GM18868 (cell line): ENCODE data around the gene ENG.

ENCODE experiments used
- ATAC-seq: cut with Tn5 transposase; IDR thresholded peaks from one replicate; pipeline ENCODE4 v1.9.1; 2021; ENCODE audit warnings: mild to moderate bottlenecking, moderate library complexity; ENCODE audit not compliant: unreplicated experiment

ENG gene

DNA sequence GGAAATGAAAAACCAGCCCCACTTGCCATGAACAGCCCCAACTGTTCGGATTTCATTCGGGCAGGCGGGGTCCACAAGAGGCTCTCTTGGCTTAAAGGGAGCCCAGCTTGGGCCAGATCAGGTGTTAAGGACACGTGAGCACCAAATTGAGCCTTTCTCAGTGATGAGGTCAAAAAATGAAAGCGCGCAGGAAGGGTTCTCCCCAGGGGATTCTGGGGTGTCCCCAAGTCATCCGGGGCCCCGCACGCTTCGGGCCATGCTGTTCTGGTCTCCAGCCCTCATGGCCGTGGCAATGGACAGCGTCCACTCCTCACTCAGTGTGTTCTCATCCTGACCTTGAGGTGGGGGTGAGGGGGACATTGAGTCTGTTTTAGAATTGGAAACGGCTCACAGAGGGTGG, 12.1 kb upstream of the ENG start:
- no peak for ATAC-seq

DNA sequence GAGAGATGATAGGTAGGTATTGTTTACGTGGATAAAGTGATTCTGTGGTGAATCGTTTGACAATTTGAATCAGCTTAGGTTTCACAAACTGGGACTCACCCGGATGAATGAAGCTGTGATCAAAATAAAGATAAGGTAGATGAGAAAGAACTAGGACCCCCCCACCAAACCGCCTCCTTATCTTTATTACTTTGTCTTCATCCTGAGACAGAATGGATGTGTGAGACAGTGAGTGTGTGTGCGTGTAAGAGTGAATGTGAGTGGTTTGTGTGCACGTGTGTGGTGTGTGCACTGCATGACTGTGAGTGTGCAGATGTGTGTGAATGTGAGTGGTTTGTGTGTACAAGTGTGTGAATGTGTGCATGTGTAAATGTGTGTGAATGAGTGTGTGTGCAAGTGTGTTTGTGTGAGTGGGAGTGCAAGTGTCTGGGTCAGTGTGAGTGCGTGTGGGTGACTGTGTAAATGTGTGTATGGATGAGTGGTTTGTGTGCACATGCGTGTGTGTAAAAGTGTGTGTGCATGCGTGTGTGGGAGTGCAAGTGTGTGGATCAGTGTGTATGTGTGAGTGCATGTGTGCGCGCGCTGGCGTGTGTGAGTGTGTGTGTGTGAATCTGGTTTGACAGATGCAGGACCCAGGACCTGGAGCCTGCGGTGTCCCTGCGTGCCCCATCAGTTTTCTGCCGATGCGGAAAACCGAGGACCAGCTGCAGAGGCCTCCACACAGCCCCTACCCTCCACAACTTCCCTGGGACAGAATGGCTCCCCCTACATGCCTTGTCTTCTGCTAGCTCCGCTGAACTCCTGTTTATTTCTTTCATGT, 11.4 kb upstream of the ENG start:
- no peak for ATAC-seq

DNA sequence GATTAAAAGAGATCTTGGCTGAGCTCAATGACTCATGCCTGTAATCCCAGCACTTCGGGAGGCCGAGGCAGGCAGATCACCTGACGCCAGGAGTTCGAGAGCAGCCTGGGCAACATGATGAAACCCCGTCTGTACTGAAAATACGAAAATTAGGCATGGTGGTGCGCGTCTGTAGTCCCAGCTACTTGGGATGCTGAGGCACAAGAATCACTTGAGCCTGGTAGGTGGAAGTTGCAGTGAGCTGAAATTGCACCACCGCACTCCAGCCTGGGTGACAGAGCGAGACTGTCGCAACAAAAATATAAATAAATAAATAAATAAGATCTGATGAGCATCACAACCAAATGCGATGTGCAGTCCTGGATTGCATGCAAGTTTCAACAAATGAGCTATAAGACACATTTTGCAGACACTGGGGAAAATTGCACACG, 8.7 kb upstream of the ENG start:
- ATAC-seq = no peak

DNA sequence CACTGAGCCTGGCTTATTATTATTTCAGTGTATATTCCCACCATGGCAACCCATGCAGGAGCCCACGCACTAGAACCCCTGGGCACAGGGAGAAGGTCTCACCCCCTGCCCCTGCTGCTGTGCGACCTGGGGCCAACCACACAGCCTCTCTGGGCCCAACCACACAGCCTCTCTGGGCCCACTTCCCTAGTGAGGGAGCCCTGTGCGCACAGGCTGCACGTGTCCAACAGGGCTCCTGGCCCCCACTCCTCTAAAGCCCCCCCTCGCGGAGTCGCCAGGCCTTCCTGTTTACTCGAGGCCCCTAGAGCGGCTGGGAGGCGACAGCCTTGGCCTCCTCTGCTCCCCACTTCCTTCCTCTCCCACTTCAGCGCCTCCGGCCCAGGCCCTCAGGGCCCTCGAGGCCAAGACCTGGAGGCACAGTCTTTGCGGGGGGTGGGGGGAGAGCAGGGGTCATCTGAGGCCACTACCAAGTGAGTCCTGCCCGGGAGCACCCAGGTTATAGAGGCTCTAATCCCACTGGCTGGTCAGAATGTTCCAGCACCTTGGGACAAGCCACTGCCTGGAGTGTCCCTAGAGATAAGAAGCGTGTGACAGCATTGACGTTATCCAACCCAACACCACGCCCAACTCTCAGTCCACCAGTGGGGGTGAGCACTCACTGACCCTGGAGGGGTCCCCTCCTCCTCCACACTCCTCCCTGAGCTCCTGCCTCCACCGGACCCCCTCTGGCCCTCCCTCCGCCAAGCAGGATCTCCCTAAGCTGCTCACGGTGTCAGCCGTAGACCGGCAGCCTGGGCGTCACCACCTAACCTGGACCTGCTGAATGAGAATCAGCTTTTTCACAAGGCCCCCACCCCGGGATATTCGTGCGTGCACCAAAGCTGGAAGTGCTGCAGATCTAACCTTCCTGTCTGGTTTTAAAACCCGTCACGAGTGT, 7.9 kb upstream of the ENG start:
- no peak for ATAC-seq

DNA sequence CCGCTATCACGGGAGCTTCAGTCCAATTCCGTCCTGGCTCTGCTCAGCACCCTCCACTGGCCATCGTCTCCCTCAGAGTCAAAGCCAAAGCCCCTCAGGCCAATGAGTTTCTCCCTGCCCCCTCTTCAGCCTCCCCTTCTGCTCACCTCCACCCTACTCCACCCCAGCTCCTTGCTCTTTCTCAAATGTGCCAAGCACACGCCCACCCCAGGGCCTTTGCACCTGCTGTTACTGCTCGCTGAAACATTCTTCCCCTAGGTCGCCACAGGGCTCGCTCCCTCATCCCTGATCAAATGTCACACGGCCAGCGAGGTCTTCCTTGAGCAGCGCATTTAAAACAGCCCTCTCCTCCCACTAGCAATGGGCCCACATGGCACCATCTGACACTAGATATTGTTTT, 6.3 kb upstream of the ENG start:
- no peak for ATAC-seq

DNA sequence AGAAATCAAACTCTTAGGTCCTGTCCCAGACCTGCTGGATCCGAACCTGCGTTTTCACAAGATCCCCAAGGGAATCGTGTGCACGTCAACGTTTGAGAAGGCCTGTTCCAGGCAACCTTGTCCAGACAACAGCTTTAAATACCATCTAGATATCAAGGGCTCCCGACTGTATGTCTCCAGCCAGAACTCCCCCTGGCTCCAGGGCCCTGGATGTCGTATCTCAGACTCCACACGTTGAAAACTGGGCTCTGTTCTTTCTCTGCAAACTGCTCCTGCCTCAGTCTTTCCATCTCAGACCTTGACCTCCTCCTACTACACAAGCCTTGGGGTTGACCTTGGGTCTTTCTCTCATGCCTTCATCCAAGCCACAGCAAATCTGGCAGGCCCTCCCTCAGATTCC, 5.8 kb upstream of the ENG start:
- no peak for ATAC-seq

DNA sequence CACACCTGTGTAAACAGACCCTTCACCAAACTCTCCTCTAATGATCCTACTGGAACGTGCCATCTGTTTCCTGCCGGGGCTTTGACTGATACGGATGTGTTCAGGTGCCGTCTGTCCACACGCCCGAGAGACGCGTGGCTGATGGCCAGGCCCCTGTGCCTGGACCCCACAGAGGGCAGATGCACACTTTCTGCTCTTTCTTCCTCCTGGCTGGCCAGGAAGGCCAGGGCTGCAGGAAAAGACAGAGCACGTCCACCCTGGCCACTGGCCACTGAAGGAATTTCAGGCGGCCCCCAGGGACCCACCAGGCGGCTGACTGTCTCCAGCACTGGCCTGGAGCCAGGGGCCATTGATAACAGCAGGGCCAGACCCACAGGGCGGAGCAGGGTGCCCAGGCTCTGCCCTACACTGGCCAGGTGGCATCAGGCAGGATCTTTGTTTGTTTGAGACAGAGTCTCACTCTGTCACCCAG, 3.6 kb upstream of the ENG start:
- no peak for ATAC-seq

DNA sequence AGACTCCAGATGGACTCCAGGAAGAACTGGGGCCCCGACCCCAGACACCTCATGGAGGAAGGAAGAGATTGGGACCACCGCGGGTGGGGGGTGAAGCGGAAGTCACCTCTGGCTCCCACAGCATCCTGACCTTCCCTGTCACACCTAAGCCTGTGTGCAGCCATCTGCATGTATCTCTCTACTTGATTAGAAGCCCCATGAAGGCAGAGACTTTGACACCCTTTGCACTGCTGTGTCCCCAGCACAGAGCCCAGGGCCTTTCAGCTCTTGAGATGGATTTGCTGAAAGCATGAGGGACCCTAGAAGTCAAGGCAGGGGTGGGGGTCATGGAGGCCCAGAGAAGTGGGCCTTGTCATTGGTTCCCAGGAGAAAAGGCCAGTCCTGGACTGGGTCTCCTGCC, 2.8 kb upstream of the ENG start:
- ATAC-seq = no peak

DNA sequence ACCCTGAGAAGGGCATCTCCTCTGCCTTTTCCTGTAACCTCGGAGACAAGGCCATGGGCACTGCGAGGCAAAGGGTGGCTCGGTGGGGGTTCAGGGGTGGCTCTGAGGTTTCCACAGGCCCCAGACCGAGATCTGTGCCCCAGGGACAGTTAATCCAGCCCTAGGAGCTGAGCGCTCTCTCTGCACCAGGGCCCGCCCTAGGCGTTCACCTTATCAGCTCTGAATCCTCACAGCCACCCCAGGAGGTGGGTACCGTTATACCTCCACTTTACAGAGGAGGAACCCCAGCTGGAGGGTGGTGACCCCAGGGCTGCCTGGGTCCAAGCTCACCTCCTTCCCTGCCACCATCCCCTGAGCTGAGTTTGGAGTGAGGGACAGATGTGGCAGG, 2.3 kb upstream of the ENG start:
- ATAC-seq = no peak

DNA sequence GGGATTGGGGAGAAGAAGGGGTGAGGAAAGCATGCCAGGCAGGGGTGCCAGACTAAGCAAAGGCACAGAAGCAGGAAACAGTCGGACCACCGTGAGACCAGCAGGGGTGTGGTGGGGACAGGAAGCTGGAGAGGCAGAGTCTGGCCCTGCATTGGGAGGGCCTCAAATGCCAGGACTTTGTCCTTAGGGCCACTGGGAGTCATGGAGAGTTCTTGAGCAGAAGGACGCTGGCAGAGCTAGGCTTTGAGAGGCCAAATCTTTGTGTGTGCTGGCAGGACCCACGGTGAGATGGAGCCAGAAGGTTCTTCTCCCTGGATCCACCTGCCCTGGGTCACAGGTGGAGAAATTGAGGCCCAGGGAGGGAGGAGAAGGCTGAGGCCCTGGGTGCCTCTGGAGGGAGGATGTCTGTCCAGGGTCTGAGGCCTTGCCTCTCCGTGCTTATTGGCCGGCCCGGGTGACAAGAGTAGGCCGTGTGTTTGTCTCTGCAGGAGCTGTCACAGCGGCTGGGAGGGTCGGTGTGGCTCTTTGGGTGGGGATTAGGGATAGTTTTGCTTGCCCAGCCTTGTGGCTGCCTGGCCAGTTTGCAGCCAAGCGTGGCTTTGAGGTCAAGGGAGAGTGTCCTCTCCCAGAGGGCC, 1.8 kb upstream of the ENG start:
- ATAC-seq = no peak

DNA sequence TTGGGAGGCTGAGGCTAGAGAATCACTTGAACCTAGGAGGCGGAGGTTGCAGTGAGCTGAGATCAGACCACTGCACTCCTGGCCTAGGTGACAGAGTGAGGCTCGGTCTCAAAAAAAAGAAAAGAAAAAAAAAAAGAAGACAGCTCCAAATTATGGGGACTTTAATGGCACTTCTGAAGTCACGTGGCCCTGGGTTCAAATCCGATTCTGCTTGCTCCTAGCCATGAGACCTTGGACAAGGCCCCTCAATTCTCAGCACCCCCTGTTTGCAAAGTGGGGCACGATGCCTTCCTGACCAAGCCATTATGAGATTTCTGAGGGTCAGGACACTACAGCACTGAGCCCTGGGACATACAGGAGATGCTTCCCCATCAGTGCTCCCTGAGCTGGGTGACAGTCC, 1.1 kb upstream of the ENG start:
- ATAC-seq = no peak

DNA sequence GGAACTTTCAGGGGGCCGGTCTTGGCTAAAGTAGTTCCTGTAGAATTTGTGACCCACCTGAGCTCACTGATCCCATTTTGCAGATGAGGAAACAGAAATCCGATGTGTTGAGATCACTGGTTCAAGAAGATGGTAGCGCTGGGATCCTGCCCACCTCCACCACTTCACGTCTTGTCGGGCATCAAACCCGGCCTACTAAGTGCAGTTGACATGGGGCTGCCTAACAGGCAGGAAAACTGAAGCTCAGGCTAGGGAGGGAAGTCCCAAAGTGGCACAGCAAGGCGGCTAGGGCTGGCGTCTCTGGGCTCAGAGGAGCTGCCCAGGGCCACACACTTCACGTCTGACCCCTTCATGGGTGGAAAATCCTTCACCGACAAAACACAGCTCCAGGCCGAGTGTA, 502 bp upstream of the ENG start:
- no peak for ATAC-seq

DNA sequence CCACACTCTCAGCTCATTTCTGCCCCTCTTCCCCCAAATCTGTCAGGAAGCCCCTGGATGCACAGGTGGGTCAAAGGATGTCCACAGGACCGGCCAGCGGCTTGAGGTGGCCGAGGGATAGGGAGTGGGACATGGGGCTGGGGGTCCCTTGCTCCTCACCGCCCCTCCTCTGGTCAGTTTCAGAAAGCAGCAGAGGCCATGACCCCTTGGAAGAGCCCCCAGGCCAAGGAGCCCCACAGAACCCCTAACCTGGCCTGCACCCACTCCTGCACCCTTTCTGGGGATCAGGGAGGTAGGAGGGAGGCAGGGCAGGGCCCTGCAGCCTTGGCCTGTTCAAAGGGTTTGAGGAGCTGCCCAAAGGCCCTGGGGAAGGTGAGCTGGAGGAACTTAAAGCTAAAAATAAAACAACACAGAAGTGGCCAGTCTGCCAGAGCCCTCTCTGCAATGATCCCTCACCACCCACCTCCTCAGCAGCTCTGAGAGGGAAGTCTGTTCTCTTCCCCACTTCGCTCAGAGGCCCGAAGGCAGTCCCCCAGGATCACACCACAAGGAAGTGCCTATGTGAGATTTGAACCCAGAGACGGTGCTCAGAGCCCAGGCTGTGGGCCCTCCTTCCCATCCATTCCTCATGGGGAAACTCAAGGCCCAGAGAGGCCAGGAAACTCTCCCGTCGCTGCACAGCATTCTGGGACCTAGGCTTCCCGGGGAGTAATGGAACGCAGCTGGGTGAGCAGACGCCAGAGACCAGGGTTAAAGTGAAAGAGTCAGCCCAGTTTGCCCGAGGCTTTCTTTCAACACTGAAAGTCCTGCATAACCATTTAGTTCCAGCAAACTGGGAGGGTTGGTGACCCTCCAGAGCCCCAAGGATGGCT, 910 bp downstream of the ENG start:
- no peak for ATAC-seq

DNA sequence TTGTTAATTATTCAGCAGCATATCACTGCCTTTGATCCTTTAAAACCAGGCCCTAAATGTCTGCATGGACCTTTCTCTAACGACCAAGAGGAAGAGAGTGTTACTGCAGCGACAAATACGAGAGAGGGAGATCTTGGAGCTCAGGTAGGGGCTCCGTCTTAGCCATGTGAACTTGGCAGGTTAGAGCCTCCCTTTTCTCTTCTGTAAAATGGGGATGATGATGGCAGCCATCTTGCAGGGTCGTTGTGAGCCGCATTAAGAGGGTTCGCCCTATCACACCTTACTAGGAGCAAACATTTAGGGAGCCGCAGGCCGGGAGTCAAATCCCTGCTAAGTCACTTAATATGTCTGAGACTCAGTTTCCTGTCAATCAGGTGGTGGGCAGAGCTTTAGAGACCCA, 1.6 kb downstream of the ENG start:
- no peak for ATAC-seq

DNA sequence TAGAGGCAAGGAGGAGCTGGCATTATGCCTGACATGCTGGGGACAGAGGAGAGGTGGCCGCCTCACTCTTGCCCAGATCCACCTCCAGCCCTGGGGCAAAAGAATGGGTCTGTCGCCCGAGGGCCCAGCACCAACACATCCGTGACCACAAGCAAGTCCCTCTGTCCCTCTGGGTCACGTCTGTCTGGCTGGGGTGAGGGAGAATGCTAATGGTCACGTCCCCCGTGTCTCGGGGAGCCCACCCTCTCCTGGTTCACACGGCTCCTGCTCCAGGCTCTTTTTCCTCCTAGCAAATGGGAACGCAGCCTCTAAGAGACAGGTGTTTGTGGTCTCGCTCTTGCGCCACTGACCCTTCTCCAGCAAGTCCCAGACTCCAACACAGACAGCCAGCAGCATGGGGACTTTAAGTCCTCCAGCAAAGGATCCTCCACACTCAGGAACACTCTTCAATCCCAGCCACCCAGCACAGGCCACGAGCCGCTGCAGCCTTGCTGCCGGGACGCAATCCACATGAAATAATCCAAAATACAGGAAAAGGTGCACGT, 4.1 kb downstream of the ENG start:
- ATAC-seq = no peak

DNA sequence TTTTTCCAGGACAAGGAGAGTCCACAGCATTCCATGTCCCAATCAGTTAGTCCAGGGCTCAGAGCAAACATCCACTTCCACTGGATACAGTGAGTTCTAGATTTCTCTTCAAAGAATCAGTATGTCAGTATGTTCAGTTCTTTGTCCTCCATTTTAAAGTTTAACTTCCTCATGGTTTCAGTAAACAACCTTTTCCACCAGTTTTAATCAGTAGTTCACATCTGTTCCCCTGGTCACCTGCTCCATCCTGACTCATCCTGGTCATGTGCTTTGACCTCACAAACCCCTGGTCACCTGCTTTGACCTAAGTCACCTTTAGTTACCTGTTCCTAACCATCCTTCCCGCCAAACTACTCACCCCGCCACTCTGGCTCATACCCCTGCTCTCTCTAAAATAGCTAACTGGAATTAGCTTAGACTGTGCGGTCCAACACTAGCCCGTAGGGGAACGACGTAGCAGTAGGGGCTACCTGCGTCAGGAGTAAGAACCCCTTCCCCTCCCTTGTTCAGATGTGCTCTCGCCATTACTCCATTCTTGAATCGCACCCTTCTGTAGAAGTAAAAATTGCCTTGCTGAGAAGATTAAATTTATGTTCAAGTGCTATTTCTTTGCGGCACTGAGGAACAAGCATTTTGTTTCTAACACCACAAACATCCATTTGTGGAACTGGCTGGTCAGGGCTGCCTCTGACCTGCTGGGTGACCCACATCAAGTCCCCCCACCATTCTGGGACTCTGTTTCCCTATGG, 5.5 kb downstream of the ENG start:
- ATAC-seq = no peak

DNA sequence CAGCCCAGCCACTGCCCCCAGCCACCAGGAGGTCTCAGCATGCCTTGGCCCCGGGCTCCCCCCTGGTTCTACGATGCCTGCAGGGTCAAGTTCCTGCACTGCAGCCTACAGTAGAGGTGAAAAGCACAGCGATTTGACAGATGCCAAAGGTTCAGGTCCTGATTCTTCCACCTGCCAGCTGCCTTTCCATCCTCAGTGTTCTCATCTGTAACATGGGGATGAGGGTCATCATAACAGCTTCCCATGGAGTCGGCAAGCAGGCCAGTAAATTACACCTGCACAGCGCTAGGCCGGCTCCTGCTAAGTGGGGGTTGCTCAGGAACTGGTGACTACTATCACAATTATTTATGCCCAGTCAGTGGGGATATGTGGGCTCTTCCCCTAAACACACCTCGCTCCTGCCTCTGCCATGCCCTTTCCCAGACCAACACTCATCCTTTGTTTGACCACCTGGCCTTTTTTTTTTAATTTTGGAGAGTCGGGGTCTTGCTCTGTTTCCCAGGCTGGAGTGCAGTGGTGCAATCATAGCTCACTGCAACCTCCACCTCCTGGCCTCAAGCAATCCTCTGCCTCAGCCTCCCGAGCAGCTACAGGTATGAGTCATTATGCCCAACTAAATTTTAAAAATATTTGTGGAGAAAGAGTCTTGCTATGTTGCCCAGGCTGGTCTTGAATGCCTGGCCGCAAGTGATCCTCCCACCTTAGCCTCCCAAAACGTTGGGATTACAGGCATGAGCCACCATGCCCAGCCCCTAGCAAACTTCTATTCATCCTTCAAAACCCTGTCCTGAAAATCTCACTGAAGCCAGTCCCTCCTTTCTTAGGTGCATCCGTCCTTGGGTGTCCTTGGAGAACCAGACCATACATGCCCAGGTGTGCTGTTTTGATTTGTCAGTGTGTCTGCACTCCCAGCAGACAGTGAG, 6.4 kb downstream of the ENG start:
- no peak for ATAC-seq

DNA sequence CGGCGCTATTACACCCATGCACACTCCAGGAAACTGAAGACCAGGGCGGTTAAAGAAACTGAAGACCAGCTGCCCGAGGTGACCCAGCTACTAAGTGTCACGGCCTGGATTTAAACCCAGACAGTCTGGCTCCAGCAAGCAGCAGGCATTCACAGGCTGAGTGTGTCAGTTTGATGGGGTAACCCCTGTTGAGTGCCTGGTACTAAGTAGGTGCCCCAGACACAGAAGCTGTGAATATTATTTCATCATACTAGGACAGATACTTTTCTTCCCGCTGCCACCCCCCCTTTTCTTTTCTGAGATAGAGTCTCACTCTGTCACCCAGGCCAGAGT, 7.3 kb downstream of the ENG start:
- no peak for ATAC-seq
